SK-N-SH treated with all-trans-retinoic acid at 6 μM for 48 hours (cell line): Measurements from ENCODE around the gene HIGD2A.

ENCODE experiments used
- ZNF8 ChIP-seq: fragments of 450-650 bp; formaldehyde crosslinking; IDR thresholded peaks from 2 replicates; pipeline ENCODE4 v1.5.0; 2020; ENCODE audit warnings: mild to moderate bottlenecking, moderate library complexity
- TF ChIP-seq, protein P1 (sequence below): fragments of 250-450 bp; sonication (Bioruptor Pico); IDR thresholded peaks from 2 replicates; pipeline ENCODE4 v1.5.1; 2020; ENCODE audit warnings: low read depth, mild to moderate bottlenecking, moderate library complexity
- TF ChIP-seq, protein P2 (sequence below): fragments of 250-450 bp; sonication (Bioruptor Pico); IDR thresholded peaks from 2 replicates; pipeline ENCODE4 v1.5.1; 2021; ENCODE audit warnings: mild to moderate bottlenecking, moderate library complexity
- TF ChIP-seq, protein P3 (sequence below): fragments of 250-450 bp; sonication (Bioruptor Pico); IDR thresholded peaks from 2 replicates; pipeline ENCODE4 v1.8.0; 2020; ENCODE audit warnings: mild to moderate bottlenecking, moderate library complexity, borderline replicate concordance
- TF ChIP-seq, protein P4 (sequence below): fragments of 250-450 bp; sonication (Bioruptor Pico); IDR thresholded peaks from 2 replicates; pipeline ENCODE4 v1.5.0; 2020; ENCODE audit warnings: mild to moderate bottlenecking, moderate library complexity

DNA sequence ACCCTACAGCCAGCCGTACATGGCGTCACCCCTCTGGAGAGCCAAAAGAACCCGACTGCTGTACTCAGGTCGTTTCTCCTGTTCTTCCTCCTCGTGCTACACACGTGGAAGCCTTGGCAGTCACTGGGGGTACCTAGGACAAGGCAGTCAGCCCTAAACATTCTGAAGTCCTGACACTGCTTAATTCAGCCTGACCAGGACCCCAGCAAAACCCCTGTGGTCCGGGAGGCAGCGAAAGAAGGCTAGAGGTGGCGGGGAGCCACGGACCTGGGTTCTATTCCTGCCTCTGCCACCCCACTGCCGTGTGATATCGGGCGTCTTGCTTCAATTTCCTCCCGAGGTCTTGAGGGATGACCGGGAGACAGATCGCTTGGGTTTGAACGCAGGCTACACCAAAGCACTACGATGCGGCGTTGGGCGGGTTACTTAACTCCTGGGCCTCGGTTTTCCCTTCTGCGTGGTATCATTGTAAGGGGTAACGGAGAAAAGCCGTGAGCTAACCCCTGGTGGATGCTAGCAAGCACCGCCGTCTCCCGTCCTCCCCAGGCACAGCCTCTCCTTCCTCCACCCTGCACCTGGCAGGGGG, 23.7 kb upstream of the HIGD2A start:
- TF ChIP-seq, protein P1, sequence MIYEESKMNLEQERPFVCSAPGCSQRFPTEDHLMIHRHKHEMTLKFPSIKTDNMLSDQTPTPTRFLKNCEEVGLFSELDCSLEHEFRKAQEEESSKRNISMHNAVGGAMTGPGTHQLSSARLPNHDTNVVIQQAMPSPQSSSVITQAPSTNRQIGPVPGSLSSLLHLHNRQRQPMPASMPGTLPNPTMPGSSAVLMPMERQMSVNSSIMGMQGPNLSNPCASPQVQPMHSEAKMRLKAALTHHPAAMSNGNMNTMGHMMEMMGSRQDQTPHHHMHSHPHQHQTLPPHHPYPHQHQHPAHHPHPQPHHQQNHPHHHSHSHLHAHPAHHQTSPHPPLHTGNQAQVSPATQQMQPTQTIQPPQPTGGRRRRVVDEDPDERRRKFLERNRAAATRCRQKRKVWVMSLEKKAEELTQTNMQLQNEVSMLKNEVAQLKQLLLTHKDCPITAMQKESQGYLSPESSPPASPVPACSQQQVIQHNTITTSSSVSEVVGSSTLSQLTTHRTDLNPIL: no peak
- TF ChIP-seq, protein P2, sequence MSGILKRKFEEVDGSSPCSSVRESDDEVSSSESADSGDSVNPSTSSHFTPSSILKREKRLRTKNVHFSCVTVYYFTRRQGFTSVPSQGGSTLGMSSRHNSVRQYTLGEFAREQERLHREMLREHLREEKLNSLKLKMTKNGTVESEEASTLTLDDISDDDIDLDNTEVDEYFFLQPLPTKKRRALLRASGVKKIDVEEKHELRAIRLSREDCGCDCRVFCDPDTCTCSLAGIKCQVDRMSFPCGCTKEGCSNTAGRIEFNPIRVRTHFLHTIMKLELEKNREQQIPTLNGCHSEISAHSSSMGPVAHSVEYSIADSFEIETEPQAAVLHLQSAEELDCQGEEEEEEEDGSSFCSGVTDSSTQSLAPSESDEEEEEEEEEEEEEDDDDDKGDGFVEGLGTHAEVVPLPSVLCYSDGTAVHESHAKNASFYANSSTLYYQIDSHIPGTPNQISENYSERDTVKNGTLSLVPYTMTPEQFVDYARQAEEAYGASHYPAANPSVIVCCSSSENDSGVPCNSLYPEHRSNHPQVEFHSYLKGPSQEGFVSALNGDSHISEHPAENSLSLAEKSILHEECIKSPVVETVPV (CRISPR knock-in tag): no peak
- TF ChIP-seq, protein P3, sequence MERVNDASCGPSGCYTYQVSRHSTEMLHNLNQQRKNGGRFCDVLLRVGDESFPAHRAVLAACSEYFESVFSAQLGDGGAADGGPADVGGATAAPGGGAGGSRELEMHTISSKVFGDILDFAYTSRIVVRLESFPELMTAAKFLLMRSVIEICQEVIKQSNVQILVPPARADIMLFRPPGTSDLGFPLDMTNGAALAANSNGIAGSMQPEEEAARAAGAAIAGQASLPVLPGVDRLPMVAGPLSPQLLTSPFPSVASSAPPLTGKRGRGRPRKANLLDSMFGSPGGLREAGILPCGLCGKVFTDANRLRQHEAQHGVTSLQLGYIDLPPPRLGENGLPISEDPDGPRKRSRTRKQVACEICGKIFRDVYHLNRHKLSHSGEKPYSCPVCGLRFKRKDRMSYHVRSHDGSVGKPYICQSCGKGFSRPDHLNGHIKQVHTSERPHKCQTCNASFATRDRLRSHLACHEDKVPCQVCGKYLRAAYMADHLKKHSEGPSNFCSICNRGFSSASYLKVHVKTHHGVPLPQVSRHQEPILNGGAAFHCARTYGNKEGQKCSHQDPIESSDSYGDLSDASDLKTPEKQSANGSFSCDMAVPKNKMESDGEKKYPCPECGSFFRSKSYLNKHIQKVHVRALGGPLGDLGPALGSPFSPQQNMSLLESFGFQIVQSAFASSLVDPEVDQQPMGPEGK (CRISPR knock-in tag): no peak
- no peak for TF ChIP-seq ZNF8 (CRISPR knock-in tag)
- TF ChIP-seq, protein P4, sequence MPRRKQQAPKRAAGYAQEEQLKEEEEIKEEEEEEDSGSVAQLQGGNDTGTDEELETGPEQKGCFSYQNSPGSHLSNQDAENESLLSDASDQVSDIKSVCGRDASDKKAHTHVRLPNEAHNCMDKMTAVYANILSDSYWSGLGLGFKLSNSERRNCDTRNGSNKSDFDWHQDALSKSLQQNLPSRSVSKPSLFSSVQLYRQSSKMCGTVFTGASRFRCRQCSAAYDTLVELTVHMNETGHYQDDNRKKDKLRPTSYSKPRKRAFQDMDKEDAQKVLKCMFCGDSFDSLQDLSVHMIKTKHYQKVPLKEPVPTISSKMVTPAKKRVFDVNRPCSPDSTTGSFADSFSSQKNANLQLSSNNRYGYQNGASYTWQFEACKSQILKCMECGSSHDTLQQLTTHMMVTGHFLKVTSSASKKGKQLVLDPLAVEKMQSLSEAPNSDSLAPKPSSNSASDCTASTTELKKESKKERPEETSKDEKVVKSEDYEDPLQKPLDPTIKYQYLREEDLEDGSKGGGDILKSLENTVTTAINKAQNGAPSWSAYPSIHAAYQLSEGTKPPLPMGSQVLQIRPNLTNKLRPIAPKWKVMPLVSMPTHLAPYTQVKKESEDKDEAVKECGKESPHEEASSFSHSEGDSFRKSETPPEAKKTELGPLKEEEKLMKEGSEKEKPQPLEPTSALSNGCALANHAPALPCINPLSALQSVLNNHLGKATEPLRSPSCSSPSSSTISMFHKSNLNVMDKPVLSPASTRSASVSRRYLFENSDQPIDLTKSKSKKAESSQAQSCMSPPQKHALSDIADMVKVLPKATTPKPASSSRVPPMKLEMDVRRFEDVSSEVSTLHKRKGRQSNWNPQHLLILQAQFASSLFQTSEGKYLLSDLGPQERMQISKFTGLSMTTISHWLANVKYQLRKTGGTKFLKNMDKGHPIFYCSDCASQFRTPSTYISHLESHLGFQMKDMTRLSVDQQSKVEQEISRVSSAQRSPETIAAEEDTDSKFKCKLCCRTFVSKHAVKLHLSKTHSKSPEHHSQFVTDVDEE (CRISPR knock-in tag): no peak
